ENCODE measurements around the gene HYOU1. TPM values are rescaled to one million over a fixed set of nuclear protein-coding genes. Genes with fewer than 3 reads are reported as not detected.

The HYOU1 gene
- total RNA-seq, 4 donors from 2014 or later: 18.4 to 29.2 (median 21.9) TPM

DNA sequence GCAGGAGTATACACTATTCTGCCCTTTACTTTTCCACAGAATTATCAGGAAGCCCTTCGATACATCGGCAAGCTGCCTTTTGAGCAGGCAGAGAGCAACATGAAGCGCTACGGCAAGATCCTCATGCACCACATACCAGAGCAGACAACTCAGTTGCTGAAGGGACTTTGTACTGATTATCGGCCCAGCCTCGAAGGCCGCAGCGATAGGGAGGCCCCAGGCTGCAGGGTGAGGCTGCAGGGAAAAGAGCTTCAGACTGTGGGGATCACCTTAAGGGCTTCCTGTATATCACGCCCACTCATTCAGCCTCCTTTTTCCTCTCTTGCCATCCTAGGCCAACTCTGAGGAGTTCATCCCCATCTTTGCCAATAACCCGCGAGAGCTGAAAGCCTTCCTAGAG, 20.8 kb upstream of the HYOU1 start:
- no peak overlapping the region for H3K27ac ChIP-seq
- ATAC-seq (no peak), DNase-seq (no peak)
- TF ChIP-seq POLR2A (IDR thresholded peaks at IDR 0.05): no peak
- TF ChIP-seq, protein P1, sequence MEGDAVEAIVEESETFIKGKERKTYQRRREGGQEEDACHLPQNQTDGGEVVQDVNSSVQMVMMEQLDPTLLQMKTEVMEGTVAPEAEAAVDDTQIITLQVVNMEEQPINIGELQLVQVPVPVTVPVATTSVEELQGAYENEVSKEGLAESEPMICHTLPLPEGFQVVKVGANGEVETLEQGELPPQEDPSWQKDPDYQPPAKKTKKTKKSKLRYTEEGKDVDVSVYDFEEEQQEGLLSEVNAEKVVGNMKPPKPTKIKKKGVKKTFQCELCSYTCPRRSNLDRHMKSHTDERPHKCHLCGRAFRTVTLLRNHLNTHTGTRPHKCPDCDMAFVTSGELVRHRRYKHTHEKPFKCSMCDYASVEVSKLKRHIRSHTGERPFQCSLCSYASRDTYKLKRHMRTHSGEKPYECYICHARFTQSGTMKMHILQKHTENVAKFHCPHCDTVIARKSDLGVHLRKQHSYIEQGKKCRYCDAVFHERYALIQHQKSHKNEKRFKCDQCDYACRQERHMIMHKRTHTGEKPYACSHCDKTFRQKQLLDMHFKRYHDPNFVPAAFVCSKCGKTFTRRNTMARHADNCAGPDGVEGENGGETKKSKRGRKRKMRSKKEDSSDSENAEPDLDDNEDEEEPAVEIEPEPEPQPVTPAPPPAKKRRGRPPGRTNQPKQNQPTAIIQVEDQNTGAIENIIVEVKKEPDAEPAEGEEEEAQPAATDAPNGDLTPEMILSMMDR (IDR thresholded peaks at IDR 0.05 in 4 of 5, conservative IDR thresholded peaks at IDR 0.05 in 1 of 5): no peak
- H3K4me3 ChIP-seq: no peak overlapping the region
- in situ Hi-C loops (cut with MboI; ENCODE audit: low sequenced_read_pairs in 4 of 4) (no loop called here), intact Hi-C loops (cut with DNase I; ENCODE audit: low total_unique reads) (no loop called here)
- peaks cover 12 to 99% of the 10 kb centered on the region in 2 donors for H3K36me3 ChIP-seq
- H3K4me1 ChIP-seq: no peaks in the 10 kb centered on the region
- no peaks in the 10 kb centered on the region for H3K27me3 ChIP-seq
- H3K9me3 ChIP-seq: no peaks in the 10 kb centered on the region

DNA sequence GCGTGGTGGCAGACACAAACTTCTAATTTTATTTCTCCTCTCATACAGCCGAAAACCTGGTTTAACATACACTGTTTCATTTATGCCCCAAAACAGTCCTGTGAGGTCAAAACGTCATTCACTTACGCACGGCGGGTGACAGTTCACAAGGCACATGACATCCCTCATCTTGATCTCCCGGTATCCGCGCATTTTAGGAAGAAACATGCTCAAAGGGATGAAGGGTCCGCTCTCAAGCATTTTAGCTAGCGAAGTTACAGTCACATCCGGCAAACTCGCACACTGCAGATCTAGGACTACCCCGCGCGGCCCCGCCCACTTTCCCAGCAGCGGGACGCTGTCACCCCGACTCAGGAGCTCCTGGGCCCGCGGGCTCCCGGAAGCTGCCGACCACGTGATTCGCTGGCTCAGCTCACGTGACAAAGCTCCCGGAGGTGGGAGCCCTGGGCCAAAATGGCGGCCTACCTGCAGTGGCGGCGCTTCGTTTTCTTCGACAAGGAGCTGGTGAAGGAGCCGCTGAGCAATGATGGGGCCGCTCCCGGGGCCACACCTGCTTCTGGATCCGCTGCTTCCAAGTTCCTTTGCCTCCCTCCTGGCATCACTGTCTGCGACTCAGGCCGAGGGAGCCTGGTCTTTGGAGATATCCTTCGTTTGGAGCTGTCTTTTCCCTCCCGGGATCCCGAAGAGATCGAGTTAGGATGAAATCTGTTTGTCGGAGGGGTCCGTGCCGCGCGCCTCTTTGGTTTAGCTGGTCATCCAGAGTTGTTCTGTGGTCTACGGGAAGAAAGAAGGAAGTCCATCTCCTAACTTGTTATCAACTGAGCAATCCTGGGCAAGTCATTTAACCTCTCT, 10.6 kb upstream of the HYOU1 start, which contains the start of gene VPS11:
VPS11 (plus strand) TSS at position 448 of the 852 bp plus-strand sequence; CDS start at position 454, 6 bp downstream.
- no peaks in the 10 kb centered on the region for H3K9me3 ChIP-seq
- peaks cover 25 to 26% of the 10 kb centered on the region in 2 donors for H3K4me1 ChIP-seq
- TF ChIP-seq, protein P1 (IDR thresholded peaks at IDR 0.05 in 4 of 5, conservative IDR thresholded peaks at IDR 0.05 in 1 of 5): peak in 1 of 5 experiments; percentile 26
- peak; percentile 70 to 71 for TF ChIP-seq POLR2A (IDR thresholded peaks at IDR 0.05)
- in situ Hi-C loops (cut with MboI; ENCODE audit: low sequenced_read_pairs in 4 of 4): no loop called here
- H3K4me3 ChIP-seq: peak within 1 kb of the TSS; percentile 84 to 97 (median 91)
- ATAC-seq (peak; percentile 95 to 96), DNase-seq (peak; percentile 95 to 97)
- no peaks in the 10 kb centered on the region for H3K27me3 ChIP-seq
- intact Hi-C loops (cut with DNase I; ENCODE audit: low total_unique reads): loop anchor here (1.0 to 10.0 kb wide), 5 partner anchors 10 to 137 kb away; partner anchors contain the start of genes C2CD2L, CBL, HMBS and HYOU1
- H3K27ac ChIP-seq: peak within 1 kb of the TSS; percentile 85 to 91 (median 90)
- peaks cover 0 to 32% of the 10 kb centered on the region in 2 donors for H3K36me3 ChIP-seq

DNA sequence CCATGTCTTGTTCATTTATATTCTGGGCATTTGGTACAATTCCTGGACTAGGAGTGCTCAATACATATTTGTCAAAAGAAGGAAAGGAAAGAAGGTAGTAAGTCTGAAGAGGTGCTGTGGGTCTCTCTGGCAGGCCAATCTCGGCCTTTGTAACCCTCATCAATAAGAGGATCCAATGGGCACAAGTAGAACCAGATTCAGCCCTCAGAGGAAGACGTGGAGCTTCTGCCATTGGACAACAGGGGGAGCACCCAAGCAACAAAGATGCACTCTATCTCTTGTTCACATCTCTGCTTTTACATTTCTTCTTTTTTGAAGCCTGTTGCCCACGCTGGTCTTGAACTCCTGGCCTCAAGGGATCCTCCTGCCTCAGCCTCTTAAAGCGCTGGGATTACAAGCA, 8.4 kb upstream of the HYOU1 start:
- peaks cover 0 to 10% of the 10 kb centered on the region in 2 donors for H3K36me3 ChIP-seq
- TF ChIP-seq POLR2A (IDR thresholded peaks at IDR 0.05): no peak
- TF ChIP-seq, protein P1 (IDR thresholded peaks at IDR 0.05 in 4 of 5, conservative IDR thresholded peaks at IDR 0.05 in 1 of 5): no peak
- intact Hi-C loops (cut with DNase I; ENCODE audit: low total_unique reads): loop anchor here (10.0 kb wide), 1 partner anchor 139 kb away; the partner anchor contains the start of gene CBL
- peaks cover 25 to 32% of the 10 kb centered on the region in 2 donors for H3K4me1 ChIP-seq
- H3K4me3 ChIP-seq: no peak overlapping the region
- no peaks in the 10 kb centered on the region for H3K9me3 ChIP-seq
- ATAC-seq: no peak
- in situ Hi-C loops (cut with MboI; ENCODE audit: low sequenced_read_pairs in 4 of 4): no loop called here
- no peaks in the 10 kb centered on the region for H3K27me3 ChIP-seq
- H3K27ac ChIP-seq: no peak overlapping the region
- no peak for DNase-seq

DNA sequence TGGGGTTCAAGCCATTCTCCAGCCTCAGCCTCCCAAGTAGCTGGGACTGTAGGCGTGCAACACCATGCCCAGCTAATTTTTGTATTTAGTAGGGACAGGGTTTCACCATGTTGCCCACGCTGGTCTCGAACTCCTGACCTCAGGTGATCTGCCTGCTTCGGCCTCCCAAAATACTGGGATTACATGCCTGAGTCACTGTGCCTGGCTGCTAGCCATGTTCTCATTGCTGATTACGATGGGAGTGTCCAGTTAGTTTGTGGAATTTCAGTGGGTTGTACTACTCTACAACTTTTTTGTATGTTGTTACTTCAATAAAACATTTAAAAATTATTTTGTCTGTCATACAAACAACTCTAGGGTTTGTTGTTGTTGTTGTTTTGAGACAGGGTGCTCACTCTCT, 5.8 kb upstream of the HYOU1 start:
- Histone ChIP-seq H3K36me3 (peaks cover 0 to 5% of the 10 kb centered on the region in 2 donors), H3K9me3 (no peaks in the 10 kb centered on the region), H3K27ac (peak overlapping the region in 2 of 4 donors; percentile 3 to 26), H3K4me3 (no peak overlapping the region), H3K27me3 (no peaks in the 10 kb centered on the region), H3K4me1 (peaks cover 18 to 26% of the 10 kb centered on the region in 2 donors)
- intact Hi-C loops (cut with DNase I; ENCODE audit: low total_unique reads): loop anchor here (10.0 kb wide), 1 partner anchor 142 kb away; the partner anchor contains the start of gene CBL
- ATAC-seq: no peak
- in situ Hi-C loops (cut with MboI; ENCODE audit: low sequenced_read_pairs in 4 of 4): no loop called here
- TF ChIP-seq, protein P1 (IDR thresholded peaks at IDR 0.05 in 4 of 5, conservative IDR thresholded peaks at IDR 0.05 in 1 of 5): no peak
- no peak for TF ChIP-seq POLR2A (IDR thresholded peaks at IDR 0.05)
- DNase-seq: no peak
